HepG2 (cell line): ENCODE data around the gene ZNF334. TPM values are rescaled to one million over a fixed set of nuclear protein-coding genes. Genes with fewer than 3 reads are reported as not detected.

Source experiments
- BCL6 ChIP-seq: IDR thresholded peaks from 2 replicates; pipeline ENCODE4 v1.6.1; 2016; ENCODE audit warnings: missing genetic modification reagents, missing compliant biosample characterization
- LCORL ChIP-seq, 2 experiments: fragments of 450-650 bp in 1 of 2; sonication (generic) in 1 of 2; formaldehyde crosslinking in 1 of 2; IDR thresholded peaks; 2 replicates each; pipeline versions ENCODE4 v1.5.0 to v1.6.1; 2017 to 2020; ENCODE audit warnings: antibody characterized with exemption in 1 of 2, missing genetic modification reagents in 1 of 2
- MXI1 ChIP-seq: IDR thresholded peaks from 3 replicates; pipeline ENCODE4 v1.6.1; 2012; ENCODE audit warnings: low read depth, low read length, inconsistent platforms, borderline replicate concordance
- NRL ChIP-seq: sonication (generic); formaldehyde crosslinking; IDR thresholded peaks from 2 replicates; pipeline ENCODE4 v1.5.0; 2020; ENCODE audit warnings: missing genetic modification reagents, mild to moderate bottlenecking, moderate library complexity, borderline replicate concordance
- RFX5 ChIP-seq: IDR thresholded peaks from 2 replicates; pipeline ENCODE4 v1.6.1; 2011; ENCODE audit warnings: low read depth, low read length, improper control_type of control experiment
- RXRA ChIP-seq: sonication (generic); formaldehyde crosslinking; IDR thresholded peaks from 2 replicates; pipeline ENCODE4 v1.5.1; 2020; ENCODE audit warnings: missing genetic modification reagents
- TOPORS ChIP-seq: sonication (generic); formaldehyde crosslinking; IDR thresholded peaks from 2 replicates; pipeline ENCODE4 v1.8.0; 2023; ENCODE audit warnings: mild to moderate bottlenecking, missing genetic modification reagents
- ZBTB21 ChIP-seq: sonication (generic); formaldehyde crosslinking; IDR thresholded peaks from 2 replicates; pipeline ENCODE4 v1.4.0; 2020; ENCODE audit warnings: missing genetic modification reagents
- ZBTB40 ChIP-seq, 2 experiments: fragments of 450-650 bp in 1 of 2; sonication (generic) in 1 of 2; formaldehyde crosslinking in 1 of 2; IDR thresholded peaks; 2 replicates each; pipeline versions ENCODE4 v1.6.1 to v1.8.0; 2016 to 2022; ENCODE audit warnings: antibody characterized with exemption in 1 of 2, mild to moderate bottlenecking in 1 of 2, missing genetic modification reagents in 1 of 2
- ZFYVE20 ChIP-seq: sonication (generic); formaldehyde crosslinking; IDR thresholded peaks from 2 replicates; pipeline ENCODE4 v1.8.0; 2023; ENCODE audit warnings: low read depth, mild to moderate bottlenecking, moderate library complexity, missing genetic modification reagents, borderline replicate concordance
- ZMYM3 ChIP-seq: sonication (generic); formaldehyde crosslinking; IDR thresholded peaks from 2 replicates; pipeline ENCODE4 v1.5.1; 2020; ENCODE audit warnings: mild to moderate bottlenecking, missing genetic modification reagents
- ZNF331 ChIP-seq: sonication (generic); formaldehyde crosslinking; IDR thresholded peaks from 2 replicates; pipeline ENCODE4 v1.4.0; 2020; ENCODE audit warnings: missing genetic modification reagents
- ZNF451 ChIP-seq: sonication (generic); formaldehyde crosslinking; IDR thresholded peaks from 2 replicates; pipeline ENCODE4 v1.5.0; 2020; ENCODE audit warnings: mild to moderate bottlenecking, missing genetic modification reagents
- ZNF816 ChIP-seq: sonication (generic); formaldehyde crosslinking; IDR thresholded peaks from 2 replicates; pipeline ENCODE4 v1.8.0; 2022; ENCODE audit warnings: missing genetic modification reagents, mild to moderate bottlenecking, borderline replicate concordance
- polyA plus RNA-seq, 8 experiments: library from polyadenylated mRNA; depleted of rRNA in 3 of 8; stranded (reverse) in 7 of 8; unstranded in 1 of 8; fragments of >200 nt; fragmentation: Illumina TruSeq in 4 of 8; extraction: Trizol in 4 of 8; gene quantifications; 2 replicates each; pipeline versions ENCODE4 v1.2.1 to v1.2.3, GENCODE V29; 2011 to 2016; ENCODE audit warnings: low read depth in 4 of 8, missing spikeins in 1 of 8, mixed read lengths in 1 of 8; ENCODE audit not compliant: insufficient read depth in 1 of 8
- total RNA-seq, 5 experiments: library from RNA; depleted of rRNA; stranded (reverse); fragments of >200 nt; fragmentation: Illumina TruSeq; extraction: Trizol; gene quantifications; 2 replicates each; pipeline ENCODE4 v1.2.3, GENCODE V29; 2016; ENCODE audit warnings: low read depth in 1 of 5
- TF ChIP-seq, protein P1 (sequence below): sonication (generic); formaldehyde crosslinking; IDR thresholded peaks from 2 replicates; pipeline ENCODE4 v1.4.0; 2020; ENCODE audit warnings: mild to moderate bottlenecking, missing genetic modification reagents
- TF ChIP-seq, protein P2 (sequence below): sonication (generic); formaldehyde crosslinking; IDR thresholded peaks from 2 replicates; pipeline ENCODE4 v1.4.0; 2020; ENCODE audit warnings: missing genetic modification reagents, borderline replicate concordance

ZNF334 gene
- total and polyA plus RNA-seq, 2 of the 13 experiments (the other 11 are each of a cell fraction or from before 2014, with no cell fraction given) = 4.8 to 7.8 TPM

- TF ChIP-seq TOPORS (no peak), BCL6 (CRISPR knock-in tag) (peak; percentile 71), ZNF331 (peak; percentile 67; the same call in 1 of the 2 replicates), RXRA (CRISPR knock-in tag) (peak; percentile 34; the same call in 1 of the 2 replicates), LCORL (IDR thresholded peaks at IDR 0.05) (no peak), LCORL (CRISPR knock-in tag; IDR thresholded peaks at IDR 0.05) (peak; percentile 40; the same call in 1 of the 2 replicates), MXI1 (0 out of 3 replicates have a peak, but pooled peaks have one; percentile 44), ZBTB40 (IDR thresholded peaks at IDR 0.05) (no peak), ZBTB40 (CRISPR knock-in tag; IDR thresholded peaks at IDR 0.05) (no peak), ZNF451 (CRISPR knock-in tag) (peak; percentile 74; the same call in 1 of the 2 replicates), ZFYVE20 (no peak), RFX5 (no peak), ZBTB21 (no peak), ZNF816 (CRISPR knock-in tag) (no peak), ZMYM3 (CRISPR knock-in tag) (no peak), NRL (no peak)
- TF ChIP-seq, protein P1, sequence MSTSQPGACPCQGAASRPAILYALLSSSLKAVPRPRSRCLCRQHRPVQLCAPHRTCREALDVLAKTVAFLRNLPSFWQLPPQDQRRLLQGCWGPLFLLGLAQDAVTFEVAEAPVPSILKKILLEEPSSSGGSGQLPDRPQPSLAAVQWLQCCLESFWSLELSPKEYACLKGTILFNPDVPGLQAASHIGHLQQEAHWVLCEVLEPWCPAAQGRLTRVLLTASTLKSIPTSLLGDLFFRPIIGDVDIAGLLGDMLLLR = no peak
- TF ChIP-seq, protein P2, sequence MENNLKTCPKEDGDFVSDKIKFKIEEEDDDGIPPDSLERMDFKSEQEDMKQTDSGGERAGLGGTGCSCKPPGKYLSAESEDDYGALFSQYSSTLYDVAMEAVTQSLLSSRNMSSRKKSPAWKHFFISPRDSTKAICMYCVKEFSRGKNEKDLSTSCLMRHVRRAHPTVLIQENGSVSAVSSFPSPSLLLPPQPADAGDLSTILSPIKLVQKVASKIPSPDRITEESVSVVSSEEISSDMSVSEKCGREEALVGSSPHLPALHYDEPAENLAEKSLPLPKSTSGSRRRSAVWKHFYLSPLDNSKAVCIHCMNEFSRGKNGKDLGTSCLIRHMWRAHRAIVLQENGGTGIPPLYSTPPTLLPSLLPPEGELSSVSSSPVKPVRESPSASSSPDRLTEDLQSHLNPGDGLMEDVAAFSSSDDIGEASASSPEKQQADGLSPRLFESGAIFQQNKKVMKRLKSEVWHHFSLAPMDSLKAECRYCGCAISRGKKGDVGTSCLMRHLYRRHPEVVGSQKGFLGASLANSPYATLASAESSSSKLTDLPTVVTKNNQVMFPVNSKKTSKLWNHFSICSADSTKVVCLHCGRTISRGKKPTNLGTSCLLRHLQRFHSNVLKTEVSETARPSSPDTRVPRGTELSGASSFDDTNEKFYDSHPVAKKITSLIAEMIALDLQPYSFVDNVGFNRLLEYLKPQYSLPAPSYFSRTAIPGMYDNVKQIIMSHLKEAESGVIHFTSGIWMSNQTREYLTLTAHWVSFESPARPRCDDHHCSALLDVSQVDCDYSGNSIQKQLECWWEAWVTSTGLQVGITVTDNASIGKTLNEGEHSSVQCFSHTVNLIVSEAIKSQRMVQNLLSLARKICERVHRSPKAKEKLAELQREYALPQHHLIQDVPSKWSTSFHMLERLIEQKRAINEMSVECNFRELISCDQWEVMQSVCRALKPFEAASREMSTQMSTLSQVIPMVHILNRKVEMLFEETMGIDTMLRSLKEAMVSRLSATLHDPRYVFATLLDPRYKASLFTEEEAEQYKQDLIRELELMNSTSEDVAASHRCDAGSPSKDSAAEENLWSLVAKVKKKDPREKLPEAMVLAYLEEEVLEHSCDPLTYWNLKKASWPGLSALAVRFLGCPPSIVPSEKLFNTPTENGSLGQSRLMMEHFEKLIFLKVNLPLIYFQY (CRISPR knock-in tag) = no peak
Measured at GRCh38 chr20:46520976-46521579, 7.7 kb upstream of the ZNF334 start (continued).
